Stimulated activated naive CD8-positive, alpha-beta T cell treated with anti-CD3 and anti-CD28 coated beads, Interleukin-15, amount 100 ng/mL, for 72 hours (primary cell): ENCODE results near the gene THTPA.
A peak's percentile ranks its signal among the peaks of the same experiment; 100 is the strongest.

Experiments used
- ATAC-seq: fragments of 150-1000 bp; cut with Tn5 transposase; 2 replicates; pipeline ENCODE4 v1.10.0; 2021; ENCODE audit warnings: mild to moderate bottlenecking, moderate library complexity
- DNase-seq, 2 donors: peaks; one replicate each; pipeline ENCODE4 v3.0.0; 2021 to 2022
- H3K27ac Mint-ChIP-seq, 2 donors: one replicate each; pipeline ENCODE4 v1.8.0; 2022; ENCODE audit warnings: mild to moderate bottlenecking in 2 of 2, mixed read lengths in 2 of 2, moderate library complexity in 2 of 2
- H3K27me3 Mint-ChIP-seq: one replicate; pipeline ENCODE4 v1.8.0; 2022; ENCODE audit warnings: mixed read lengths
- H3K4me1 Mint-ChIP-seq: one replicate; pipeline ENCODE4 v1.8.0; 2022; ENCODE audit warnings: mild to moderate bottlenecking, mixed read lengths
- H3K4me3 Mint-ChIP-seq, 2 donors: one replicate each; pipeline ENCODE4 v1.8.0; 2022; ENCODE audit warnings: mild to moderate bottlenecking in 2 of 2, mixed read lengths in 2 of 2, moderate library complexity in 1 of 2
- H3K9me3 Mint-ChIP-seq, 2 donors: one replicate each; pipeline ENCODE4 v1.8.0; 2022; ENCODE audit warnings: mixed read lengths in 2 of 2

The THTPA gene

DNA sequence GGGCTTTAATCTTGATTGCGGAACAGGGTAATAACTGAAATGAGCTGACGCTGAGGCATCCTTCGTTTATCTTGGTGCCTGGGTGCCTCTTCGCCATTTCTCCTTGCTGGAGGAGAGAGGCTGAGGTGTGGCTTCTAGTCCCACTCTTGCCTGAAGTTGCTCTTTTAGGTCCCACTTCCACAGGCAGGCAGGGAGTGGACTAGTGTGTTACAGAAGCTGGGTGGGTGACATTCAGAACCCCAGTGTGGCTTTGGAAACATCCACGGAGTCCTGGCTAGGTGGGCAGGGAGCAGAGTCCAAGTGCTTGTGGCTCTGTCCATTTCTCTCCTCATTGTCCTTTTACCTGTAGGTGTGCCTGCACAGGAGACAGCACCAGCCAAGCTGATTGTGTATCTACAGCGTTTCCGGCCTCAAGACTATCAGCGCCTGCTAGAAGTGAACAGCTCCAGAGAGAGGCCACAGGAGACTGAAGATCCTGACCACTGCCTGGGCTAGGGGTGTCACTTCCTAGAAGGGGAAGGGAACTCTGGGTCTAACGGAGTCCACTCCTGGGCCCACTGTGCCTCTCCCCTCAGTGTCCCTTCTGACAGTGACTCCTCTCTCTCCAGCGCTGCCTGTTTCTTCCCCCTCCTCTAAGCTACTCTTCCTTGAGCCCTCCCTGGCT lies 2.4 kb downstream of the THTPA start:
- DNase-seq (no peak), ATAC-seq (no peak)
- peaks cover 74% of the 10 kb centered on the region for H3K4me1 Mint-ChIP-seq
- H3K27ac Mint-ChIP-seq = no peak overlapping the region
- H3K9me3 Mint-ChIP-seq = no peaks in the 10 kb centered on the region
- no peaks in the 10 kb centered on the region for H3K27me3 Mint-ChIP-seq
- H3K4me3 Mint-ChIP-seq = peak overlapping the region in 1 of 2 donors; percentile 1

DNA sequence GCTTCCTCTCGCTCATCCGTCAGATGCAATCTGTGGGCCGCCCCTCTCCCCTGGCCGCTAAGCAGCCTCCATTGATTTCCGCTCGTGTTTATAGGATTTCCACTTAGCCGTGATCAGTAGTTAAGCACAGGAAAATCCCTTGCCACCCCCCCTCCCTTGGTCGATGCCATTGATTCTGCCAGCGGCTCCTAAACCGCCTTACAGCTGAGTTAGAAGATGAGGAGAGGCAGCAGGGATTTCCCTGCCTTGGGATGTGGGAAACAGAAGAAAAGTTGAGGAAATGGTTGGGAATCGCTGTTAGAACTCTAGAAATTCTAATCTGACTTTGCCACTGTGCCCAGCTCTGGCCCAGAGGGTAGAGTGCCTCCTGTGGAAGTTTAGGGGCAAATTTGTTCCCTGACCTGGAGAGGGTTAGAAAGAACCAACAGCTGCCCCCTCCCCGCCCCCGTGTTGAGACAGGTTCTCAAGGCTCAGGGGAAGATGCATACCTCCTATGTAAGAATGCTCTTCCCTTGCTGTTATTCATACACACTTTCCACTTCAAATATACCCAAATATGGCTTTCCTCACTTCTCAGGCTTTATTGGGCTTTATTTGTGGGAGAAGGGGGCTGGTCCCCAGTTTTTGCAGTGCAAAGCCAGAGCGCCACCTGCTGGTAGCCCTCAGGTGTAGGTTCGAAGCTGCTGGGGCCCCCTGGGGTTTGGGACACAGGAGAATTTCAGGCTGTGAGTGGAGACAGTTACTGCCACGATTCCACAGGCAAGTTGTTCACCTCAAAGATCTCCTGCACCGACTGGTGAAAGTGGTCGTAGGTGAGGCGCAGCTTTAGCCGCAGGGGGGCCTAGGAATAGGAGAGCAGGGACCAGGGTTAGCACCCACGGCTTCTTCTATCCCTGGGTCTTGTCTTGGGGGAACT lies 3.2 kb downstream of the THTPA start:
- Mint-ChIP-seq H3K4me1 (peaks cover 80% of the 10 kb centered on the region), H3K9me3 (no peaks in the 10 kb centered on the region), H3K27ac (no peak overlapping the region), H3K27me3 (no peaks in the 10 kb centered on the region), H3K4me3 (no peak overlapping the region)
- ATAC-seq (no peak), DNase-seq (peak; percentile 62 to 66)

DNA sequence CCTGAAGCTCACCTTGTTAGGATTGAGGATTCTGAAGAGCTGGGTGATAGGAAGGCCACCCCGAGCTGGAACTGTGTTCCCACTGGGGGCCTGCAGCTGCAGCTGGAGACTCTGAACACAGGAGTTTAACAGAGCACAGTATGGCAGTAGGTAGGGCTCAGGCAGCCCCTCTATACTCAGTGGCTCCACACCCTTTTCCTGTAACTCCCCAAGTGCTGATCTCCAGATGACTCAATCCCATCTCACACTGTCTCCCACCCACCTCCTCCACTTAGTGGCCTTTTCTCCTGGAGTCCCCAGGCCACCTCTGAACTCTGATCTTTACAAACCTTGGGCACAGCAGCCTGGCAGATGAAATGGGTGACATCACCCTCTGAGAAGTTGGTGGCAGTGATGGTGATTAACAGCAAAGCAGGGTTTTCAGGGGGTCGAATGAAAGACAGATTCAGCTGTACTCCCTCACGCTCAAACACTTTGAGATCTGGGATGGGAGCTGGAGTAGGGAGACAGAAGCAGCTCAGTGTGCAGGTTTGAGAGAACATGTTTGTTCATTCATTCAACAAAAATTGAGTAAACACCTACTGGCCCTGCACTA lies 4.0 kb downstream of the THTPA start:
- Mint-ChIP-seq H3K9me3 (no peaks in the 10 kb centered on the region), H3K4me1 (peaks cover 84% of the 10 kb centered on the region), H3K27me3 (no peaks in the 10 kb centered on the region), H3K4me3 (no peak overlapping the region), H3K27ac (peak overlapping the region in 1 of 2 donors; percentile 73)
- no peak for DNase-seq
- no peak for ATAC-seq

DNA sequence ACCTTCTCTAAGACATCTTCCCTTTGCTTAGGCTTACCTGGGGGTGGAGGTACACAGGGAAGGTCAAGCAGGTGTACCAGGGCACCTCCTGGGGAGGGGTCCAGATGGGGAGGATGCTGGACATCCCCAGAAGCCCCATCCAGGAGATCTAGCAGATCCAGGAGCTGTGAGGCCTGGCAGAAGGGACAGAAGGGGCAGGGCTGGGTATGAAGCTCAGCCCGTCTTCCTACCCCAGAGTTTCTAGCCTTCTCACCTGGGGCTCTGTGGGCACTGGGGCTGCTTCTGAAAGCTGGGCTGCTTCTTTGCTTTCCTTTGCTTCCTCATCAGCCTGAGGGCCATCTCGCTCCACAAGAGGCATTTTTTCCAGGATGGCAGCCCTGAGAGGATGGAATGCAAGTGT lies 5.2 kb downstream of the THTPA start:
- DNase-seq (no peak), ATAC-seq (no peak)
- Mint-ChIP-seq H3K4me3 (no peak overlapping the region), H3K4me1 (peaks cover 75% of the 10 kb centered on the region), H3K27me3 (no peaks in the 10 kb centered on the region), H3K9me3 (no peaks in the 10 kb centered on the region), H3K27ac (peak overlapping the region; percentile 23 to 86)

DNA sequence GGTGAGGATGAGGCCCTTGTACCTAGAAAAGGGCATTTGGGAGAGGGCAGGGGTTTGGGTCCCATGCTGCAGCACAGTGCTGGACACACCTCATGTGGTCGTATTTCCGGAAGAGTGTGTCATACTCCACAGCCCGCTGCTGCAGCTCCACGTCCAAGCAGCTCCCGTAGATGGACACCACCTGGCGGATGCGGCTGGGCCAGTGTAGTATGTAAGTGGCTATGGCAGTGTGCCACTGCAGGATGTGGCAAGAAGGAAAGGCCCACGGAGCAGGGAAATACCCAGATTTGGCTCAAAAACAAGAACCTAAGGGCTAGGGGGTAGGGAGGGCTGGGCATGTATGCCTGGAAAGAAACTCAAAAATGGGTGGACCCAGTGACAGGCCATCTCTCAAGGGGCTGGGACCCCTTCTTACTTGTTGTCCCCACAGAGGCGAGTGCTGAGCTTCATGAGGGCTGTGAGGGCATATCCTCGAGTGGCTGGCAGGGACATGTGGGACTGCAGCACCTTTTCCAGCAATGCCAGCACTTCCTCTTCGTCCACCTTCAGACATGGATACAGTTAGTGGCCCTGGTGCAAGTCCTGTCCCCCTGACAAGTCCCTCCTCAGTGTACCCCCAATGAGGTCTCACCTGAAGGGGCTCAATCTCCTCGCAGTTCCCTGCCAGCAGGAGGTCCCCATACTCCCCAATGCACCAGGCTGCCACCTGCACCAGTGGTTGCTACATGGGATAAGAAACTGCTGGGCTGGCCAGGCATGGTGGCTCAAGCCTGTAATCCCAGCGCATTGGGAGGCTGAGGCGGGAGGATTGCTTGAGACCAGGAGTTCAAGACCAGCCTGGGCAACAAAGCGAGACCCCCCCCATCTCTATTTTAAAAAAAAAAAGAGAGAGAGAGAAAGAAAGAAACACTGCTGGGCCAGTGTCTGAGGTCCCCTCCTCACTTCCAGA lies 6.1 kb downstream of the THTPA start:
- Mint-ChIP-seq H3K4me3 (no peak overlapping the region), H3K9me3 (no peaks in the 10 kb centered on the region), H3K27me3 (no peaks in the 10 kb centered on the region), H3K27ac (no peak overlapping the region), H3K4me1 (peaks cover 72% of the 10 kb centered on the region)
- ATAC-seq (no peak), DNase-seq (no peak)

DNA sequence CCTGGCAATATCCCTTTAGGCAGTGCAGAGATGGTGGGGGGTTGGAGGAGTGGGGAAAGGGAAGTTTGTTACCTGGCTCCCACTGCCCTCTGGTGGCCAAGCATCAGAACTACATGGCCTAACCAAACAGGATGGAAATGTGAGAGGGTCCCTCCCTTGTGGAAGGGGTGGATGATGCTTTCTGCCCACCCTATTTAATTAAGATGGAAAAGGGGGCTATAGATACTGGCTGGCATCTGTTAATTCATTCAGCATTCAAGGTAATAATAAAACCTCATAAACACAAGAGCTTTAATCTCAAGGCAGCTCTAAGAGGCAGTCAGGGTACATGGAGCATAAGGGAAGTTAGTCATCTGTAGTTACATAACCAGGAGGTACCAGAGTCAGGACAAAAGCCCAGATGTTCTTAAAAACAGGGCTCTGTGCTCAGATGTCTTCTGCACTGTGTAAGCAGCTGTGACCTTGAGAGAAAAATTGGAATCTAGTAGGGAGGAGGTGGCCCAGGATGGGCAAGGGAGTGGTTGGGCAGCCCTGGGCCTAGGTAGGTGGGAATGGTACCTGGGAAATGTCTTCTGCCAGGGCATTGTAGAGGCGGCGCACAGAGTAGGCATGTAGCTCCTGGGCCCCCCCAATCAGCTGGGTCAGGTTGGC lies 6.9 kb downstream of the THTPA start:
- no peak overlapping the region for H3K4me3 Mint-ChIP-seq
- H3K9me3 Mint-ChIP-seq = no peaks in the 10 kb centered on the region
- no peaks in the 10 kb centered on the region for H3K27me3 Mint-ChIP-seq
- no peak overlapping the region for H3K27ac Mint-ChIP-seq
- DNase-seq = peak in 1 of 2 donors; percentile 48
- peaks cover 68% of the 10 kb centered on the region for H3K4me1 Mint-ChIP-seq
- no peak for ATAC-seq

DNA sequence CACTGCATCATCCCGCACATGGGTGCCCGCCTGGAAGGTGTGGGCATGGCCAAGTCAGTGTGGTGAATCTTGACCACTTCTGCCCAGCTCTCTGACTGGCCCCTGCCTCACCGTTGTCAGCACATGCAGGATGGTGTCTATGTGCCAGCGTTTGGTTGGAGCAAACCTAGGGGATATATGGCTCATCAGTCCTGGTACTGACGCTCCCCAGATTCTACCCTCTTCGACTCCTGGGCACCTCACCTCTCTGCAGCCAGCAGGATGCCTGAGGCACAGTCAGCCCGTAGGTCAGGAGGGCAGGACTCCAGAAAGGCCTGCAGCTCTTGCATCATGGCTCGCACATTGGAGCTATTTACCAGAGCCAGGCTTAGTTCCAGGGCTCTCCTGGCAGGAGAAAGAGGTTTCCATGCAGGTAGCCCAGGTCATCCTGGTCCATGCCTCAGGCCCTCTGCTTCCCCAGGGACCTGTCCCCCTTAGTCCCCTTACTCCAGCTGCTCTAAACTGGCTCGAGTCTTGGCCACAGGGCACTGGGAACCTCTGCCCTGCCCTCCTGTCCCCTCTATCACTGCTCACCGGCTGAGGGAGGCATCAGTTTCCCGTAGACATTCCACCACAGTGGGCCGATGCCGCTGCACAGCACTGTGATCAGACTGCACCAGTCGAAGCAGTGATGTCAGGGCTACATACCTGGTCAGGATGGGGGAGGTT lies 7.6 kb downstream of the THTPA start:
- Mint-ChIP-seq H3K27ac (no peak overlapping the region), H3K4me1 (peaks cover 69% of the 10 kb centered on the region), H3K4me3 (peak overlapping the region in 1 of 2 donors; percentile 11)

DNA sequence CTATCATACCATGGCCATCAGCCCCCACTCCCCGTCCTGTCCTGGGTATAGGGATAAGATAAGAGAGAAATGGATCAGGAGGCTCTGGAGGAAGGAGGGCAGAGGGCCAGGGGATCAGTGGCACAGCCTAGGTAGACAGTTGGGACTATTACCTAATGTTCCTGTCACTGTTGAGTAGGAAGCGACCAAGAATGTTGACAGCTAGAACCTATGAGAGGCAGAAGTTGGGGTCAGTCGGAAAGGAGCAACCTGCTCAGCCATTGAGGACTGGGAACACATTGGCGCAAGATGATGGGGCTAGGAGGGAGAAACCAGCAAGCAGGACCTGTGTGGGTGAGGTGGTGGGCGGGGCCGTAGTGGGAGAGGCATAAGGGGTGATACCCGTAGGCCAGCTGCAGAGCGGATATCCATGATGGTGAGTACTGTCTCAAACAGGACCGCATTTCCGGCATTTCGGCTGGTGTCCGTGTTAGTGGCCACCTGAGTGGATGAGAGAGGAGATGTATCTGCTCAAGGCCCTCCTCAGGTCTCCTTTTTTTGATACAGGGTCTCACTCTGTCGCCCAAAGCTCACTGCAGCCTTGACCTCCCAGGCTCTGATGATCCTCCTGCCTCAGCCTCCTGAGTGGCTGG lies 8.2 kb downstream of the THTPA start:
- H3K9me3 Mint-ChIP-seq = no peaks in the 10 kb centered on the region
- ATAC-seq (no peak), DNase-seq (no peak)
- H3K27ac Mint-ChIP-seq = no peak overlapping the region
- peak overlapping the region in 1 of 2 donors; percentile 11 for H3K4me3 Mint-ChIP-seq
- H3K27me3 Mint-ChIP-seq = no peaks in the 10 kb centered on the region
- H3K4me1 Mint-ChIP-seq = peaks cover 68% of the 10 kb centered on the region

More for the DNA sequence above, 7.6 kb downstream of the THTPA start:
- Mint-ChIP-seq H3K27me3 (no peaks in the 10 kb centered on the region), H3K9me3 (no peaks in the 10 kb centered on the region)
- ATAC-seq = no peak
- no peak for DNase-seq

DNA sequence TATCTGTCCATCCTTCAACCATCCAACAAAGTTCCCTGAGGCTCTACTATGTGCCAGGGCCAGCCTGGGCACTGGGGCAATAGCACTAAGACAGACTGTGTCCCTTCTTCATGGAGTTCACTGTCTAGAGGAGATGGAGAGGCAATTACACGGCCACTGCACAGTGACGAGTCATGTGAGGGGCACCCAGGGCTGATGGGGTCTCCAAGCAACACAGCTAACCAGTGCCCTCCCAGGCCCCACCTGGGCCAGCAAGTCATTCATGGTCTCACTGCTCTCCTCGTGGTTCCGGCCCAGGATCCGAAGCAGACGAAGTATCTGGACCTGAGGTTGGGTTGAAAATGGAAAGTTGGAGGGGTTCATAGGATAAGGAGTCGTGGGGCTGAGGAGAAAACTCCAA lies 8.8 kb downstream of the THTPA start:
- H3K4me1 Mint-ChIP-seq = peaks cover 67% of the 10 kb centered on the region
- no peak for DNase-seq
- no peaks in the 10 kb centered on the region for H3K27me3 Mint-ChIP-seq
- H3K4me3 Mint-ChIP-seq = no peak overlapping the region
- no peak for ATAC-seq
- H3K27ac Mint-ChIP-seq = no peak overlapping the region
- H3K9me3 Mint-ChIP-seq = no peaks in the 10 kb centered on the region

DNA sequence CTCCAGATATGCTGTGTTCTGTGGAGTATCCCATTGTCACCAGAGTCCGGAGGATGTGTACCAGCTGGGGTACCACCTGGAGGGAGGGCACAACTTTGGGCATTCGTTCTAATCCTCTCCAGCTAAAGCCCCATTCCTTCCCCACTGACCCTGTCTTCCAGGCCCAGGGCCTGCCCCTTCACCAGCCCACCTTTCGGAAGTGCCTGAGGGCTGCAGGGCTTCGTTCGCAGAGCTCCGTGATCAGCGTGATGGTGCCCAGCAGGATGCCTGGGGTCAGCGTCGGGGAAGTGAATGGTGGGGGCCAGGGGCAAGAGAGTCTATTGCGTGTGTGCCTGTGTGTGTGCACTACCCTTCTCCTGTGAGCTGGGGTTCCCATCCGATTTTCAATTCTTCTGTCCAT lies 9.6 kb downstream of the THTPA start:
- H3K9me3 Mint-ChIP-seq = no peaks in the 10 kb centered on the region
- H3K27me3 Mint-ChIP-seq = no peaks in the 10 kb centered on the region
- peaks cover 59% of the 10 kb centered on the region for H3K4me1 Mint-ChIP-seq
- H3K27ac Mint-ChIP-seq = peak overlapping the region in 1 of 2 donors; percentile 61
- DNase-seq (no peak), ATAC-seq (no peak)
- peak overlapping the region in 1 of 2 donors; percentile 95 for H3K4me3 Mint-ChIP-seq

DNA sequence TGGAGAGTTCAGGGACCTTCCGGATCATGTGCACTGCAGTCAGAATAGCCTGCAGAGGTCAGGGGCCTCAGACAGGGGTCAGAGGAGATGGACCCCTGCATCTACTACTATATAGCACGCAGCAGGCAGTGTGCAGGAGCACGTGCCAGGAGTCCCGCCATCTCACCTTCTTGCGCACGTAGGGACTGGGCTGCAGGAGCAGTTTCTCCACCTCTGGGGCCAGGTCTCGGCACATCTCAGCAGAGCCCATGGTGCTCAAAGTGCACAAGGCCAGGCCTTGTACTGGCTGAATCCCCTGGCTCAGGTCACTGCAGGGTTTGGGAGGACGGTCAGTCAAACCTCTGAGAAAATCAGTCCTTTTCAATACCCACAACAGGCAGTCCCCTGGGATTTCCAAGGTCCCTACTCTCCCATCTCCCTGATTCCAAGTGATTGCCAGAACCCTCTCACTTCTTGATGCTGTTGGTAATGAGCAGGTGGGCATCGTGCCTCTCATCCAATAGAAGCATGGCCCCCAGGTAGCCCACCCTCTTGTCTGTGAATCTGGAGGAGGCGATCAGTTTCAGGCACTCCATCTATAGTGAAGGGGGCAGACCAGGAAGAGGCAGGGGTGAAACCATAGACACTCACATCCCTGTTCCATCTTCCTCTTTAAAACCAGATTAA lies 10.2 kb downstream of the THTPA start:
- no peaks in the 10 kb centered on the region for H3K27me3 Mint-ChIP-seq
- peak overlapping the region; percentile 95 to 100 for H3K4me3 Mint-ChIP-seq
- H3K27ac Mint-ChIP-seq = peak overlapping the region; percentile 19 to 87
- ATAC-seq (no peak), DNase-seq (no peak)
- peaks cover 53% of the 10 kb centered on the region for H3K4me1 Mint-ChIP-seq
- no peaks in the 10 kb centered on the region for H3K9me3 Mint-ChIP-seq

DNA sequence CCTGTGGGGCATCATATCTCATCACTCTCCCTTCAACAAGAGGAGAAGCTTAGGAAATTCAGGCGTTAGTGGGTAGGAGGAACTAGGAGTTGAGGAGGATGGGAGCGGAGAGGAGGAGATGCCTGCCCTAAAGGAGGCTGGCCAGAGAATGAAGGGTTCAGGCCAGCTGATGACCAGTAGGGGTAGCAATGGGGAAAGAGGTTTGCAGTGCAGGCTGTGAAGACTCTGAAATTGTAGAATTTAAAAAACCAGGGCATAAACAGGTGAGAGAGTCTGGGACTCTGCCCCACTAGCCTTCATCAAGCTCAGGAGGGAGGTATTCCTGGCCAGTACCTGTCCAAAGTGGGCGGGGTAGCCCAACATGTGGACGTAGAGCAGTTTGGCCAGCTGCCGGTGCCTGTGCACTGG lies 10.7 kb downstream of the THTPA start:
- H3K27me3 Mint-ChIP-seq = peaks cover 2% of the 10 kb centered on the region
- ATAC-seq = no peak
- no peak for DNase-seq
- H3K9me3 Mint-ChIP-seq = no peaks in the 10 kb centered on the region
- peak overlapping the region; percentile 87 to 98 for H3K27ac Mint-ChIP-seq
- H3K4me3 Mint-ChIP-seq = peak overlapping the region; percentile 95 to 100
- peaks cover 48% of the 10 kb centered on the region for H3K4me1 Mint-ChIP-seq

DNA sequence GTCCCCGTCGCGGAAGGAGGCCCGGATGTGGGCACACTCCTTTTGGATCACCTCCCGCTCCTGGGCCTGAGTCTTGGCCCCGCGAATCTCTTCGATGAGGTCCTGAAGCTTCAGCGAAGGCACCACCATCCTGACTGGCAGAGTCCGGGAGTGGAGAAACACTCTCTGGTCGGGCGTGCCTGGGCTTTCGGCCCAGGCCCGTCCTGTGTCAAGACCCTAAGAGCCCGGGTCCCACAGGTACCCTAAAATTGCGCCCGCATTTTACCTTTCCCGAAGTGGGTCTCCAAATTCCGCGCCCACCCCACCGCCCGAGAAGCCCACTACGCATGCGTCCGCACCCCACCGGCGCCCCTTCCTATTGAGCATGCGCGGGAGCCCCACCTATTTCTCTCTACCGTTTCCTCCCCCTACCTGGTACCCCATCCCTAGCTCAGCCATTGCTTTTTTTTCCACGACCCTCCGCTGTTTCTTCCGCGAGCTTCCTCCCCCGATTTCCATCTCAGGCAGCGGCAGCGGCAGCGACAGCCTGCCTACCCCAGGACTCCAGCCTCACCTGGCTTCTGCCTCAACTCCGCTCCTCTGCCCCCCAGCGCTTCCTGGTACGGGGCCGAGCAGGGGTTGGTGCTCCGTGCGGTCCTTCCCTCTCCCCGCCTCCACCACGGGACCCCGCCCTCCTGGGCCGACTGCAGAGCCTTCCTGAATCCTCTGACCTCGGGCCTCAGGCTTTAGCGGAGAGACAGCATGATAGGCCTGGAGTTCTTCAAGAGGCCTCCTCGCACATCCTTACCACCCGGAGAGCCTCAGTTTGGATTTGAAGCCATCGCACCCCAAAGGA lies 11.3 kb downstream of the THTPA start, which contains the start of gene AP1G2:
Gene AP1G2, minus strand, starts transcription at position 606 of the 835 bp plus-strand sequence. Its CDS starts 477 bp downstream, at position 129.
- H3K27ac Mint-ChIP-seq = peak within 1 kb of the TSS; percentile 98
- H3K4me1 Mint-ChIP-seq = peaks cover 46% of the 10 kb centered on the region
- peak; percentile 80 to 91 for DNase-seq

More for the DNA sequence above, 11.3 kb downstream of the THTPA start, which contains the start of gene AP1G2:
- Mint-ChIP-seq H3K9me3 (no peaks in the 10 kb centered on the region), H3K4me3 (peak within 1 kb of the TSS; percentile 95 to 100), H3K27me3 (peaks cover 8% of the 10 kb centered on the region)
- peak; percentile 95 for ATAC-seq
